Calu3 (cell line): ENCODE results near the gene FGD5. TPM values are rescaled to one million over a fixed set of nuclear protein-coding genes. Genes with fewer than 3 reads are reported as not detected.

ENCODE experiments used
- BruUV-seq: library from RNA; stranded (reverse); fragments of 400-500 nt; replicated peaks from 2 replicates; lab custom pipeline; 2021; lab: Mats Ljungman, UMichigan
- CTCF ChIA-PET: fragments of 300-600 bp; sonication (Branson Sonifier 250); formaldehyde crosslinking; loops from one replicate; lab custom pipeline; 2022; ENCODE audit warnings: antibody characterized with exemption; lab: Charles Lee
- DNase-seq: peaks from one replicate; pipeline ENCODE4 v3.0.0; 2022
- H3K27ac Mint-ChIP-seq: one replicate; pipeline ENCODE4 v1.8.0; 2022; ENCODE audit warnings: mixed read lengths; ENCODE audit not compliant: unreplicated experiment
- H3K27me3 Mint-ChIP-seq: one replicate; pipeline ENCODE4 v1.8.0; 2022; ENCODE audit warnings: mixed read lengths; ENCODE audit not compliant: unreplicated experiment
- H3K36me3 Mint-ChIP-seq: one replicate; pipeline ENCODE4 v1.8.0; 2022; ENCODE audit warnings: mild to moderate bottlenecking, moderate library complexity, mixed read lengths; ENCODE audit not compliant: insufficient read depth, unreplicated experiment
- H3K4me1 Mint-ChIP-seq: one replicate; pipeline ENCODE4 v1.8.0; 2022; ENCODE audit warnings: mild to moderate bottlenecking, low read depth, mixed read lengths; ENCODE audit not compliant: unreplicated experiment
- H3K4me3 Mint-ChIP-seq: one replicate; pipeline ENCODE4 v1.8.0; 2022; ENCODE audit warnings: mild to moderate bottlenecking, low read depth, moderate library complexity, mixed read lengths; ENCODE audit not compliant: unreplicated experiment
- H3K9me3 Mint-ChIP-seq: one replicate; pipeline ENCODE4 v1.8.0; 2022; ENCODE audit warnings: low read depth, mixed read lengths; ENCODE audit not compliant: unreplicated experiment
- CTCF ChIP-seq: fragments of 200-600 bp; IDR thresholded peaks from one replicate; pipeline ENCODE4 v1.8.0; 2022; ENCODE audit warnings: antibody characterized with exemption; ENCODE audit not compliant: unreplicated experiment
- intact Hi-C: fragments of 100-400 bp; cut with micrococcal nuclease; formaldehyde crosslinking; loops from one replicate; pipeline ENCODE4 v1.10.0; 2022; ENCODE audit not compliant: unreplicated experiment
- total RNA-seq: library from RNA; stranded (reverse); gene quantifications from 2 replicates; pipeline ENCODE4 v1.2.3, GENCODE V29; 2022

The FGD5 gene
- total RNA-seq, 1 experiment from 2014 or later: not detected

DNA sequence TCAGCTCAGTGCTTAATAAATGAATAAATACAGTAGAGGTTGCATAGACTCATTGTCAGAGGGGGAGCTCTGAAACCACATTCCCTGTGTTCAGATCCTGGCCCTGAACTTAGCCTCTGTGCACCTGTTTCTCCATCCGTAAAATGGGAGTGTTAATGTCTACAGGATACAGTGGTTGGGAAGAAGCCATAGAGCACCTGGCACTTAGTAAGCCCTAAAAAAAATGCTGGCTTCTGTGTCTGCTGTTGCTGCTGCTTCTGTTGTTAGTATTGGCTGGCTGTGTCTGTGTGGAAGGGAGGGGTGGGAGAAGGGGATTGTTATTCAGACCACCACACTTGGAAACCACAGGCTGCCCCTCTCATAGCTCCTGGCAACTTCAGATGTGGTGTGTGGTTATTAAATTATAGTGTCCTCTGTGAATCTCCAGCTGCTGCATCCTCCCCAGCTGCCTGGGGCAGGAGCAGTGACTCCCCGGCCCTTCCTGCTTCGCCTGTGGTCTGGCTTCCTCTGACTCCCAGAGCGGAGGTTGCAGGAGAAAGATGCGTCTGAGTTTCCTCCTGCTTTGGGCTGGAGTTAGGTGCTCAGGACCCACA, 31.0 kb downstream of the FGD5 start:
- CTCF ChIA-PET: no interaction called here
- no peak for TF ChIP-seq CTCF
- BruUV-seq: no TSS peak
- H3K27me3 Mint-ChIP-seq: peaks cover 50% of the 10 kb centered on the region
- DNase-seq: no peak
- H3K4me1 Mint-ChIP-seq: no peaks in the 10 kb centered on the region
- intact Hi-C loops: no loop called here
- no peak overlapping the region for H3K27ac Mint-ChIP-seq
- no peak overlapping the region for H3K4me3 Mint-ChIP-seq
- no peaks in the 10 kb centered on the region for H3K9me3 Mint-ChIP-seq
- H3K36me3 Mint-ChIP-seq: no peaks in the 10 kb centered on the region

- intact Hi-C loops: no loop called here
- CTCF ChIA-PET: no interaction called here
- Mint-ChIP-seq H3K27me3 (peaks cover 50% of the 10 kb centered on the region), H3K36me3 (no peaks in the 10 kb centered on the region), H3K4me1 (no peaks in the 10 kb centered on the region), H3K27ac (no peak overlapping the region), H3K9me3 (no peaks in the 10 kb centered on the region), H3K4me3 (no peak overlapping the region)
- no peak for DNase-seq
- TF ChIP-seq CTCF: no peak
- no TSS peak for BruUV-seq
Measured at GRCh38 chr3:14852058-14852594, 33.4 kb downstream of the FGD5 start.

GRCh38 chr3:14852717-14853116, 34.0 kb downstream of the FGD5 start:
- peaks cover 50% of the 10 kb centered on the region for H3K27me3 Mint-ChIP-seq
- no peak for DNase-seq
- CTCF ChIA-PET: interaction anchor here (0.6 to 1.2 kb wide), 3 partner anchors 9 to 128 kb away, joined by 3 to 11 read pairs (median 4); no protein-coding TSS in a partner anchor
- H3K27ac Mint-ChIP-seq: no peak overlapping the region
- H3K4me1 Mint-ChIP-seq: no peaks in the 10 kb centered on the region
- no peak for TF ChIP-seq CTCF
- BruUV-seq: no TSS peak
- H3K4me3 Mint-ChIP-seq: no peak overlapping the region
- H3K9me3 Mint-ChIP-seq: no peaks in the 10 kb centered on the region
- intact Hi-C loops: no loop called here
- H3K36me3 Mint-ChIP-seq: no peaks in the 10 kb centered on the region

DNA sequence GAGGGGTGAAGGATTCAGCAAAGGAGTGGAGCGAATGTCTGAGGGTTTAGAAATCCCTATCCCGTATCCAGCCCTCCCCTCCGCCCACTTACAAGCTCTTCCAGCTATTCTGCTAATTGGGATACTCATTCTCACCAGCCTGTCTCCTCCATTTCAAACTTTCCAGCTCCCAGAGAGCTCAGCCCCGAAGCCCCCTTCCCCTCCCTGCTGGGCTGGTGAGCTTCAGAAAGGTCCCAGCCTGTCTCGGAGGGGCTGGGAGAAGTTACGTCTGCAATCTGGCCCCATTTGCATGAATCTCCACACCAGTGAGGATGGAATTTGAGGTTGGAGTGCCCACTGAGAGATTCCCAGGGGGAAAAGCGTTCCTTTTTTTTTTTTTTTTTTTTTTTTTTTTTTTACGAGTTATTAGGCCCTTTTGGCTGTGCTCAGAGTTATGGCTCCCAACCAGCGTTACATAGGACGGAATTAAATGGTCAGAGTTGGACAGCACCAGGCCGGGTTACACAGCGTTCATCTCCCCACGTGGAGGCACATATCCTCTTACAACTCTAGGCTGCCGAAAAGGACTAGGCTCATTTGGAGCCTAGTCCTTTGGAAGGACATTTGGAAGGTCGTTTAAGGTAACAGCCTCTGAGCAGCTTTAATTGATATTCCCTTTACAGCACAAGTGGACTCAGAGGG, 34.6 kb downstream of the FGD5 start:
- no TSS peak for BruUV-seq
- no peak for TF ChIP-seq CTCF
- intact Hi-C loops: no loop called here
- Mint-ChIP-seq H3K4me1 (no peaks in the 10 kb centered on the region), H3K27me3 (peaks cover 57% of the 10 kb centered on the region), H3K27ac (no peak overlapping the region), H3K9me3 (no peaks in the 10 kb centered on the region), H3K4me3 (no peak overlapping the region), H3K36me3 (no peaks in the 10 kb centered on the region)
- CTCF ChIA-PET: interaction anchor here (0.6 to 1.2 kb wide), 3 partner anchors 8 to 129 kb away, joined by 3 to 11 read pairs (median 4); no protein-coding TSS in a partner anchor
- DNase-seq: no peak
